ENCODE data around the gene GRHL3.
A peak's percentile ranks its signal among the peaks of the same experiment; 100 is the strongest.

The GRHL3 gene

GRCh38 chr1:24364605-24364974 is 45.4 kb downstream of the GRHL3 start:
- TF ChIP-seq, protein P1, sequence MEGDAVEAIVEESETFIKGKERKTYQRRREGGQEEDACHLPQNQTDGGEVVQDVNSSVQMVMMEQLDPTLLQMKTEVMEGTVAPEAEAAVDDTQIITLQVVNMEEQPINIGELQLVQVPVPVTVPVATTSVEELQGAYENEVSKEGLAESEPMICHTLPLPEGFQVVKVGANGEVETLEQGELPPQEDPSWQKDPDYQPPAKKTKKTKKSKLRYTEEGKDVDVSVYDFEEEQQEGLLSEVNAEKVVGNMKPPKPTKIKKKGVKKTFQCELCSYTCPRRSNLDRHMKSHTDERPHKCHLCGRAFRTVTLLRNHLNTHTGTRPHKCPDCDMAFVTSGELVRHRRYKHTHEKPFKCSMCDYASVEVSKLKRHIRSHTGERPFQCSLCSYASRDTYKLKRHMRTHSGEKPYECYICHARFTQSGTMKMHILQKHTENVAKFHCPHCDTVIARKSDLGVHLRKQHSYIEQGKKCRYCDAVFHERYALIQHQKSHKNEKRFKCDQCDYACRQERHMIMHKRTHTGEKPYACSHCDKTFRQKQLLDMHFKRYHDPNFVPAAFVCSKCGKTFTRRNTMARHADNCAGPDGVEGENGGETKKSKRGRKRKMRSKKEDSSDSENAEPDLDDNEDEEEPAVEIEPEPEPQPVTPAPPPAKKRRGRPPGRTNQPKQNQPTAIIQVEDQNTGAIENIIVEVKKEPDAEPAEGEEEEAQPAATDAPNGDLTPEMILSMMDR (IDR thresholded peaks at IDR 0.05; ENCODE audit: low read depth, low read length), result no peak
- no peak overlapping the region for H3K4me3 ChIP-seq (replicated peaks in 1 of 2; ENCODE audit: low read depth in 2 of 2, low read length in 2 of 2)
- DNase-seq (ENCODE audit: low read depth in 2 of 2), result peak in 1 of 2 donors; percentile 18

GRCh38 chr1:24364975-24365678 is 46.0 kb downstream of the GRHL3 start:
- TF ChIP-seq, protein P1 (IDR thresholded peaks at IDR 0.05; ENCODE audit: low read depth, low read length), result no peak
- DNase-seq (ENCODE audit: low read depth in 2 of 2), result peak; percentile 76 to 95
- H3K4me3 ChIP-seq (replicated peaks in 1 of 2; ENCODE audit: low read depth in 2 of 2, low read length in 2 of 2), result no peak overlapping the region

DNA sequence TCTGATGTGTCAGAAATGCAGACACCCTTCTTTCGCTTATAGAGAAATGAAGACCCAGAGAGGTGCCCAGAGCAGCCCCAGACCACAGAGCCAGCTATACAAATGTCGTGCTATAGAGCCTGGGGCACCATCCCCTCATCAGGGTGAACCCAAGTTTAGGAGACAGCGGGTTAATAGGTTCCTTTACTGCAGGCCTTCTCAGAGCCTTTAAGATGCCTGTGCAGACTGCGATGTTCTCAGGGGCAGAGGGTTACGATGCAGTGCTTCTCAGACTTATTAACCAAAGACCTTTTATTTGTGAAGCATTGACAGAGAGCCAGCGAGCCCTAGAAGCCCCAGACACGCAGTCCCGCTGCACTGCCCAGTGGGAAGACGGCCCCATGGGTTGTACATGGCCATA is 47.5 kb downstream of the GRHL3 start:
- DNase-seq (ENCODE audit: low read depth in 2 of 2), result no peak
- H3K4me3 ChIP-seq (replicated peaks in 1 of 2; ENCODE audit: low read depth in 2 of 2, low read length in 2 of 2), result no peak overlapping the region
- TF ChIP-seq, protein P1 (IDR thresholded peaks at IDR 0.05; ENCODE audit: low read depth, low read length), result no peak

GRCh38 chr1:24369199-24369598 is 50.0 kb downstream of the GRHL3 start:
- H3K4me3 ChIP-seq (replicated peaks in 1 of 2; ENCODE audit: low read depth in 2 of 2, low read length in 2 of 2), result no peak overlapping the region
- TF ChIP-seq, protein P1 (IDR thresholded peaks at IDR 0.05; ENCODE audit: low read depth, low read length), result no peak
- DNase-seq (ENCODE audit: low read depth in 2 of 2), result peak in 1 of 2 donors; percentile 44

DNA sequence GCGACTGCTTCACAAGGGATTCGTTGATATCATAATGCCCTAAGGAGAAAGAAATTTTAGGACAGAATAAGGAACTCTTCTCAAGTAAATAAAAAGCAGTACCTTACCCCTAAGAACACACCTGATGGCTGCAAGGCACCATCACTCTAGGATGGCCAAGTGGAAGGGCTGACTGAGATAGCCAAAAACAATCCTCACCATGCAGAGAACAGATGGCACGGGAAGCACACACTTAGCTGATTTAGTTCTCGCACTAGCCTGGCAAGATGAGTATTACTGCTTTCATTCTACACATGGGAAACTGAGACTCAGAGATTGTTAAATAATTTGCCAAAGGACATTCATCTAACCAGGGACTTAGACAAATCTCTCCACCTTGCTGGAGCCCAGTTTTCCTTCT is 50.6 kb downstream of the GRHL3 start:
- H3K4me3 ChIP-seq (replicated peaks in 1 of 2; ENCODE audit: low read depth in 2 of 2, low read length in 2 of 2), result no peak overlapping the region
- DNase-seq (ENCODE audit: low read depth in 2 of 2), result no peak
- TF ChIP-seq, protein P1 (IDR thresholded peaks at IDR 0.05; ENCODE audit: low read depth, low read length), result no peak

- no peak for DNase-seq (ENCODE audit: low read depth in 2 of 2)
- TF ChIP-seq, protein P1 (IDR thresholded peaks at IDR 0.05; ENCODE audit: low read depth, low read length), result no peak
- no peak overlapping the region for H3K4me3 ChIP-seq (replicated peaks in 1 of 2; ENCODE audit: low read depth in 2 of 2, low read length in 2 of 2)
Measured at GRCh38 chr1:24373044-24373443, 53.9 kb downstream of the GRHL3 start.

- H3K4me3 ChIP-seq (replicated peaks in 1 of 2; ENCODE audit: low read depth in 2 of 2, low read length in 2 of 2), result no peak overlapping the region
- TF ChIP-seq, protein P1 (IDR thresholded peaks at IDR 0.05; ENCODE audit: low read depth, low read length), result no peak
- no peak for DNase-seq (ENCODE audit: low read depth in 2 of 2)
Measured at GRCh38 chr1:24373710-24374109, 54.6 kb downstream of the GRHL3 start.

All from cardiac fibroblast (primary cell).